ENCODE measurements around the gene TLX3. TPM values are rescaled to one million over a fixed set of nuclear protein-coding genes. Genes with fewer than 3 reads are reported as not detected.

Gene TLX3
- total RNA-seq, 1 donor from 2014 or later, result not detected

GRCh38 chr5:171321447-171321846, 12.4 kb downstream of the TLX3 start:
- Histone ChIP-seq H3K4me3 (no peak overlapping the region), H3K4me1 (peaks cover 7% of the 10 kb centered on the region), H3K9me3 (no peaks in the 10 kb centered on the region), H3K27ac (no peak overlapping the region), H3K27me3 (ENCODE audit: low read depth) (peaks cover 87% of the 10 kb centered on the region), H3K36me3 (no peaks in the 10 kb centered on the region)
- no peak for TF ChIP-seq CTCF (IDR thresholded peaks at IDR 0.05)
- no peak for DNase-seq
- intact Hi-C loops (cut with DNase I), result no loop called here
- ATAC-seq, result no peak

- H3K27me3 ChIP-seq (ENCODE audit: low read depth), result peaks cover 80% of the 10 kb centered on the region
- H3K27ac ChIP-seq, result no peak overlapping the region
- intact Hi-C loops (cut with DNase I), result no loop called here
- ATAC-seq (no peak), DNase-seq (no peak)
- no peaks in the 10 kb centered on the region for H3K36me3 ChIP-seq
- no peak for TF ChIP-seq CTCF (IDR thresholded peaks at IDR 0.05)
- H3K9me3 ChIP-seq, result no peaks in the 10 kb centered on the region
- no peak overlapping the region for H3K4me3 ChIP-seq
- H3K4me1 ChIP-seq, result no peaks in the 10 kb centered on the region
Measured at GRCh38 chr5:171322527-171322926, 13.5 kb downstream of the TLX3 start.

GRCh38 chr5:171323007-171323406, 14.0 kb downstream of the TLX3 start:
- Histone ChIP-seq H3K4me3 (no peak overlapping the region), H3K36me3 (no peaks in the 10 kb centered on the region), H3K4me1 (no peaks in the 10 kb centered on the region), H3K27ac (no peak overlapping the region), H3K27me3 (ENCODE audit: low read depth) (peaks cover 76% of the 10 kb centered on the region), H3K9me3 (no peaks in the 10 kb centered on the region)
- ATAC-seq (no peak), DNase-seq (no peak)
- intact Hi-C loops (cut with DNase I), result no loop called here
- TF ChIP-seq CTCF (IDR thresholded peaks at IDR 0.05), result no peak

GRCh38 chr5:171323806-171324632, 15.0 kb downstream of the TLX3 start:
- Histone ChIP-seq H3K27me3 (ENCODE audit: low read depth) (peaks cover 69% of the 10 kb centered on the region), H3K4me1 (no peaks in the 10 kb centered on the region), H3K4me3 (no peak overlapping the region), H3K36me3 (no peaks in the 10 kb centered on the region), H3K27ac (no peak overlapping the region), H3K9me3 (no peaks in the 10 kb centered on the region)
- intact Hi-C loops (cut with DNase I), result no loop called here
- TF ChIP-seq CTCF (IDR thresholded peaks at IDR 0.05), result no peak
- no peak for ATAC-seq
- no peak for DNase-seq

GRCh38 chr5:171330021-171330420, 21.0 kb downstream of the TLX3 start:
- DNase-seq, result no peak
- no peaks in the 10 kb centered on the region for H3K9me3 ChIP-seq
- intact Hi-C loops (cut with DNase I), result no loop called here
- H3K27me3 ChIP-seq (ENCODE audit: low read depth), result peaks cover 43% of the 10 kb centered on the region
- no peak for ATAC-seq
- H3K36me3 ChIP-seq, result no peaks in the 10 kb centered on the region
- H3K27ac ChIP-seq, result no peak overlapping the region
- H3K4me1 ChIP-seq, result no peaks in the 10 kb centered on the region
- TF ChIP-seq CTCF (IDR thresholded peaks at IDR 0.05), result no peak
- H3K4me3 ChIP-seq, result no peak overlapping the region

Measured in lower lobe of right lung (tissue), 2 donors.